Measurements from ENCODE around the gene FIGN.

GRCh38 chr2:163607630-163608029 lies 128.2 kb downstream of the FIGN start:
- no peak for TF ChIP-seq EZH2phosphoT487 (IDR thresholded peaks at IDR 0.05; ENCODE audit: insufficient read depth, low read depth)
- TF ChIP-seq EZH2 (IDR thresholded peaks at IDR 0.05; ENCODE audit: insufficient read depth, poor library complexity, severe bottlenecking) = no peak
